ENCODE results near the gene NENF.

GRCh38 chr1:212430416-212430815 is 2.3 kb upstream of the NENF start:
- TF ChIP-seq POLR2AphosphoS5 (IDR thresholded peaks at IDR 0.05), result no peak
- TF ChIP-seq CTCF (IDR thresholded peaks at IDR 0.05), result no peak
- no peak for TF ChIP-seq POLR2A (IDR thresholded peaks at IDR 0.05)
